ENCODE measurements around the gene CDC42EP2. TPM values are rescaled to one million over a fixed set of nuclear protein-coding genes. Genes with fewer than 3 reads are reported as not detected.

Gene CDC42EP2
- total and polyA plus RNA-seq, 8 donors, result 2.4 to 7.9 (median 3.9) TPM

- DNase-seq (no peak), ATAC-seq (no peak), FAIRE-seq (no peak)
- H3K36me3 ChIP-seq, result no peaks in the 10 kb centered on the region
- no peak overlapping the region for H3K4me3 ChIP-seq
- peak overlapping the region in 1 of 4 donors; percentile 81 for H3K27ac ChIP-seq
- no peaks in the 10 kb centered on the region for H3K9me3 ChIP-seq
- intact Hi-C loops (cut with DNase I), result no loop called here
- no peak for TF ChIP-seq CTCF (IDR thresholded peaks at IDR 0.05)
- no peaks in the 10 kb centered on the region for H3K27me3 ChIP-seq
- H3K4me1 ChIP-seq, result peaks cover 3 to 23% (median 14%) of the 10 kb centered on the region in 3 donors
- WGBS, 2 donors, result 92 to 93% methylated on average over 6 to 7 of the region's 7 CpGs
Observed at GRCh38 chr11:65304613-65305012, 10.1 kb upstream of the CDC42EP2 start.

- TF ChIP-seq CTCF (IDR thresholded peaks at IDR 0.05), result no peak
- Histone ChIP-seq H3K4me1 (peaks cover 3 to 23% (median 14%) of the 10 kb centered on the region in 3 donors), H3K36me3 (no peaks in the 10 kb centered on the region), H3K27me3 (no peaks in the 10 kb centered on the region), H3K4me3 (no peak overlapping the region), H3K27ac (peak overlapping the region; percentile 22 to 81 (median 58)), H3K9me3 (no peaks in the 10 kb centered on the region)
- intact Hi-C loops (cut with DNase I), result no loop called here
- FAIRE-seq (no peak), DNase-seq (peak in 4 of 6 donors; percentile 46 to 61 (median 52)), ATAC-seq (peak; percentile 75 to 86 (median 80))
- WGBS, 2 donors, result 42 to 47% methylated on average over 17 of the region's 17 CpGs
Observed at GRCh38 chr11:65305501-65306268, 9.0 kb upstream of the CDC42EP2 start.

- Histone ChIP-seq H3K9me3 (no peaks in the 10 kb centered on the region), H3K36me3 (no peaks in the 10 kb centered on the region), H3K27ac (peak overlapping the region in 2 of 4 donors; percentile 60), H3K4me1 (peaks cover 3 to 23% (median 14%) of the 10 kb centered on the region in 3 donors), H3K27me3 (no peaks in the 10 kb centered on the region), H3K4me3 (no peak overlapping the region)
- no peak for FAIRE-seq
- no peak for ATAC-seq
- DNase-seq, result no peak
- intact Hi-C loops (cut with DNase I), result no loop called here
- WGBS, 2 donors, result 79 to 84% methylated on average over 6 of the region's 6 CpGs
- no peak for TF ChIP-seq CTCF (IDR thresholded peaks at IDR 0.05)
Observed at GRCh38 chr11:65307298-65308229, 7.1 kb upstream of the CDC42EP2 start.

- Histone ChIP-seq H3K4me3 (no peak overlapping the region), H3K27ac (peak overlapping the region in 2 of 4 donors; percentile 60), H3K36me3 (no peaks in the 10 kb centered on the region), H3K4me1 (peaks cover 3 to 23% (median 14%) of the 10 kb centered on the region in 3 donors), H3K9me3 (no peaks in the 10 kb centered on the region), H3K27me3 (no peaks in the 10 kb centered on the region)
- WGBS, 2 donors, result 50 to 54% methylated on average over 7 of the region's 7 CpGs
- no peak for TF ChIP-seq CTCF (IDR thresholded peaks at IDR 0.05)
- intact Hi-C loops (cut with DNase I), result no loop called here
- FAIRE-seq, result no peak
- peak in 4 of 6 donors; percentile 39 to 75 (median 58) for DNase-seq
- ATAC-seq, result peak in 3 of 4 donors; percentile 16 to 45 (median 40)
Observed at GRCh38 chr11:65308281-65308891, 6.3 kb upstream of the CDC42EP2 start.
